Fibroblast of skin of left biceps (primary cell): ENCODE measurements around the gene C2orf49.
"Not testable (repeated sequence)": the region's sequence is repeated elsewhere in the genome, so short reads cannot be mapped to it uniquely, and the experiment has no call there.

Source experiments
- DNase-seq, 2 experiments: peaks; one replicate each; pipeline ENCODE4 v3.0.0-alpha.2; 2013; ENCODE audit warnings: low read depth in 2 of 2

The C2orf49 gene

DNA sequence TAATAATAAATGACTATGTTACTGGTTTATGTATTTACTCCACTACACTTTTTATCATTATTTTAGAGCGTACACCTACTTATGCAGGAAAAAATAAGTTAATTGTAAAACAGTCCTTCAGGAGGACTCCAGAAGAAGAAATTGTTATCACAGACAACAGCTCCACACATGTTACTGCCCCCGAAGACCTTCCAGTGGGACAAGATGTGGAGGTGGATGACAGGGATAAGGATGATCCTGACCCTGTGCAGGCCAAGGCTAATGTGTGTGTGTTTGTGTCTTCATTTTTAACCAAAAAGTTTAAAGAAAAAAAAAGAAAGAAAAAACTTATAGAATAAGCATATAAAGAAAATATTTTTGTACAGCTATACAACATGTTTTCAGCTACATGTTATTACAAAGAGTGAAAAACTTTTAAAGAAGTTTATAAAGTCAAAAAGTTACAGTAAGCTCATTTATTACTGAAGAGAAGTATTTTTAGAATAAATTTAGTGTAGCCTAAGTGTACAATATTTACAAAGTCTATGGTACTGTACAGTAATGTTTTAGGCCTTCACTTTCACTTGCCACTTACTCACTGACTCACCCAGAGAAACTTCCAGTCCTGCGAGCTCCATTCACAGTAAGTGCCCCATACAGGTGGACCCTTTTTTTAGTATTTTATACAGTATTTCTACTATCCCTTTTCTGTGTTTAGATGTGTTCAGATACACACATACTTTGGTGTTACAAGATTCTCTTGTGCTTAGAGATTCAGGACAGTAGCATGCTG, 15.3 kb upstream of the C2orf49 start:
- no peak for DNase-seq

DNA sequence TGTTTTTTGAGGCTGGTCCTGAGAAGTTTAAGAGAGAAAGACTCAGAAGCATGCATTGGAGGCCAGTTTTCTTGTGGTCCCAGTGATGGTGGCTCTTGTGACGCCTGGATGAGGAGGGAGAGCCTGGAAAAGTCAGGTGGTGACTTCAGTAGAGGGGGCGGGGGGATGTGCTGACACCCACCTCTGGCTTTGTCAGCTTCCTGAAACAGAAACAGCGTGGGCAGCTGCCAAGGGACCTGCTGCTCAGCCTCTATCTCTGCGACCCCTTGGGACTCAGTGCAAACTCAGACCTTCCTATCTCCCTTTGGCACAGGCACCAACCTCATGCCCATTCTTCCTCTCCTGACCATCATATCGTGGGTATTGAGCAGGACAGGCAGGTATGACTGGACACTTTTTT, 14.2 kb upstream of the C2orf49 start:
- DNase-seq = no peak

- DNase-seq = no peak
Observed at GRCh38 chr2:105324101-105324500, 13.2 kb upstream of the C2orf49 start.

GRCh38 chr2:105324732-105325131, 12.6 kb upstream of the C2orf49 start:
- peak; percentile 34 to 37 for DNase-seq

- peak in 1 of 2 experiments; percentile 23 for DNase-seq
Observed at GRCh38 chr2:105325389-105325963, 11.9 kb upstream of the C2orf49 start.

DNA sequence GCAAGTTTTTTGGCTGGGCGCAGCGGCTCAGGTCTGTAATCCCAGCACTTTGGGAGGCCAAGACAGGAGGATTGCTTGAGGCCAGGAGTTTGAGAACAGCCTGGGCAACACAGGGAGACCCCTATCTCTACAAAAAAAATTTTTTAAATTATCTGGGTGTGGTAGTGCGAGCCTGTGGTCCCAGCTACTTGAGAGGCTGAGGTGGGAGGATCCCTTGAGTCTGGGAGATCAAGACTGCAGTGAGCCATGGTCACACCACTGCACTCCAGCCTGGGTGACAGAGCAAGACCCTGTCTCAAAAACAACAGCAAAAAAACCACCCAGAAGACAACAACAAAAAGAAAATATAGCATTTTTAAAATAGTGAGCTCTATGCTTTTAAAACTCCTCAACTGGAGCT, 10.1 kb upstream of the C2orf49 start:
- DNase-seq = not testable (repeated sequence)

- no peak for DNase-seq
Observed at GRCh38 chr2:105327690-105328089, 9.7 kb upstream of the C2orf49 start.

- DNase-seq = no peak
Observed at GRCh38 chr2:105328281-105329196, 8.8 kb upstream of the C2orf49 start.

DNA sequence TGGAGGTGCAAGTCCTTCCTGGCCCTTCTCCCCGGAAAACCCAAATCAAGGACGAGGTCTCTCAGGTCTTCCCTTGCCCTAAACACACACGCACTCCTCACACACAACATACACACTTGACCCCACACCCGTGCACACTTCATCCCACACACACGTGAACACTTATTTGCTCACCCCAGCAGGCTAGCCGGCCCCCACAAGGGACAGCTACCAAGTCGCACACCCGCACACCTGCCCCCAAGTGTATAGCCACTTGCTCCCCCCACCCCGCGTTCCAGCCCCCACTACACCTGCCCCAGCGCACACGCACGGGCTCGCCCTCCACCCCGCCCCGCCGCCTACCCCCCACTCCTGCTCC, 8.2 kb upstream of the C2orf49 start:
- no peak for DNase-seq

DNA sequence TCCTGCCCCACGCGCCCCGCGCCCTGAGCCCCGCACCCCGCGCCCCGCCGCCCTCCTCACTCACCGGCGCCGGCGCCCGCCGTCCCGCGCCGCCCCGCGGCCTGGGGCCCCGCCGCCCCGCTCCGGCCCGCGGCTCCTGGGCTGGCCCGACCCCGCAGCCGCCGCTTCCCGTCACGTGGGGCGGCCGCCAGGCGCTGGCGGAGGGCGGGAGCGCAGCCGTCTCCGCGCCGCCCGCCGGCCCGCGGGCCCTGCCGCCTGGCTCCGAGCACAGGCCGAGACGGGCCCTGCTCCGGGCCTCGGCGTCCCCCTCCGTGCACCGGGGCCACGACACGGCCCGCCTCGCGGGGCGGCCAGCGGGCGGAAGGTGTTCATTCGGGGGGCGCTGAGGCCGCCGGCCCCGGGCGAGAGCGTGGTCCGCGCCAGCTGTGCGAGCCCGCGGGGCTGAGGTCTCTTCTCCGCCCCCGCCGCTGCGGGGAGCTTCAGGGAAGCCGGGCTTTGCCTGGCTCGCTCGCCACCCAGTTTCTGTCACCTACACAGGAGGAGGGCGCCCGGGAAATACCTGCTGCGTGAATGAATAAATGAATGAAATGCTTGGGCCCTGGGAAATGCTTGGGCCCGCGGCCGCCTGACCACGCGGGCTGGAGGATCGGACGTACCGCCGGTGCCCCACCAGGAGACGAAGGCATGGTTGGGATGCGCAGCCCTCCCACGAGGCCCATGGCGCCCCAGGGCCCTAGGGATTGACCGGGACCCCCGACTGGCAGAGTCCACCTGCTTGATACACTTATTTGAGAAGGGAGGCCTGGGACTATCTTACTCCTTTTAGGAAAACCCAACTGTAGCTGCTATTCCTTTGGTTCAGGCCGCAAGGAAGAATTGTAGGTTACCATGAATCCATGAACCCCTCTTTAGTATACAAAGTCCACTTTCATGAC, 7.5 kb upstream of the C2orf49 start, which contains the start of gene TGFBRAP1:
TSS of gene TGFBRAP1 (minus strand) at position 175 of the 935 bp plus-strand sequence. CDS start 21,434 bp downstream, outside the sequence.
- peak in 1 of 2 experiments; percentile 14 for DNase-seq

- no peak for DNase-seq
Observed at GRCh38 chr2:105330681-105331375, 6.5 kb upstream of the C2orf49 start.

DNA sequence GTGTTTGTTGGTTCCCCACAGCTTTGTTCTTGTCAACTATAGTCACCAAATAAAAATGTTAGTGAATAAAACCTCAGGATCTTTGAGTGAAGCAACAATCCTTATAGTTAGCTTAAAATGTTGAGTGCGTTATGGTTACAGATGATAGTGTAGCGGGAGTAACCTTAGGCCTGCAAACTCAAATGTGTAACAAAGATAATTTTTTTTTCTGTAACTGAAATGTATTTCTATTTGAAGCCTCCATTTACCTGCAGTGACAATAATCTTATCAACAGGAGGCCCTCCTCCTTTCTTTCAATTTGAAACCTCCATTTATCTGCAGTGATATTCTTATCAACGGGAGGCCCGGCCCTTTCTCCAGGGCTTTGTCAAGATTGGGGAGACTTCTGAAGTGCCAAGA, 3.1 kb upstream of the C2orf49 start:
- no peak for DNase-seq

- no peak for DNase-seq
Observed at GRCh38 chr2:105335469-105335868, 1.9 kb upstream of the C2orf49 start.

GRCh38 chr2:105336786-105337121, 586 bp upstream of the C2orf49 start:
- no peak for DNase-seq

GRCh38 chr2:105338020-105338385, 663 bp downstream of the C2orf49 start:
- DNase-seq = no peak

- no peak for DNase-seq
Observed at GRCh38 chr2:105339414-105339813, 2.1 kb downstream of the C2orf49 start.

GRCh38 chr2:105344704-105345345, 7.5 kb downstream of the C2orf49 start:
- no peak for DNase-seq

DNA sequence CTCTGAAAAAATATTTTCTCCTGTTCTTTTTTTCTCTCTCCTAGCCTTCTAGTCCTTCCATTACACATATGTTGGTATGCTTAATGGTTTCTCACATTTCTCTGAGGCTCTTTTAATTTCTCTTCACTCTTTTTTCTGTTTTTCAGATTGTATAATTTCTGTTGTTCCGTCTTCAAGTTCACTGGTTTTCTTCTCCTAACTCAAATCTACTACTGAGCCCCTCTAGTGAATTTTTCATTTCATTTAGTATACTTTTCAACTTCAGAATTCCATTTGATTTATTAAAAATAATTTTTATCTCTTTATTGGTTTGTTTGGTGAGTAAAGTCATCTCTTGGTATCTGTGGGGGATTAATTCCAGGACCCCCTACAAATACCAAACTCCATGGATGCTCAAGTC, 19.8 kb downstream of the C2orf49 start:
- DNase-seq = no peak

DNA sequence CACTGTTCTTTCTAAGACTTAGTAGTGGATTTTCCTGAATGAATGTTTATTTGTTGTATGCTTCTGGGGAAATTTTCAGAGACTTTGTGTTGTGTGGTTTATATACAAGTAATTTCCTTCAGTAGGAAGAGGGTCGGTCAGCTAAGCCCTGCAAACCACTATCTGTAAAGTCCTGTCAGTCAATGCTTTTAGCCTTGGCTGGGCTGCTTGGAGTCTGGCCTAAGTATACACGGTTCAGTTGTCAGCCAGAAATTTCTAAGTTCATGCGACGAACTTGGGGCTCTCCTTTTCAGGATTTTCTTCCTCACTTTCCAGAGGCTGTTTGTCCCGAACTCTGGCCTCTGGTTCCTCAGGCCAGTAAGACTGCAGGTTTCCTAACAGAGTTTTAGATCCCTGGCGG, 21.3 kb downstream of the C2orf49 start:
- no peak for DNase-seq

DNA sequence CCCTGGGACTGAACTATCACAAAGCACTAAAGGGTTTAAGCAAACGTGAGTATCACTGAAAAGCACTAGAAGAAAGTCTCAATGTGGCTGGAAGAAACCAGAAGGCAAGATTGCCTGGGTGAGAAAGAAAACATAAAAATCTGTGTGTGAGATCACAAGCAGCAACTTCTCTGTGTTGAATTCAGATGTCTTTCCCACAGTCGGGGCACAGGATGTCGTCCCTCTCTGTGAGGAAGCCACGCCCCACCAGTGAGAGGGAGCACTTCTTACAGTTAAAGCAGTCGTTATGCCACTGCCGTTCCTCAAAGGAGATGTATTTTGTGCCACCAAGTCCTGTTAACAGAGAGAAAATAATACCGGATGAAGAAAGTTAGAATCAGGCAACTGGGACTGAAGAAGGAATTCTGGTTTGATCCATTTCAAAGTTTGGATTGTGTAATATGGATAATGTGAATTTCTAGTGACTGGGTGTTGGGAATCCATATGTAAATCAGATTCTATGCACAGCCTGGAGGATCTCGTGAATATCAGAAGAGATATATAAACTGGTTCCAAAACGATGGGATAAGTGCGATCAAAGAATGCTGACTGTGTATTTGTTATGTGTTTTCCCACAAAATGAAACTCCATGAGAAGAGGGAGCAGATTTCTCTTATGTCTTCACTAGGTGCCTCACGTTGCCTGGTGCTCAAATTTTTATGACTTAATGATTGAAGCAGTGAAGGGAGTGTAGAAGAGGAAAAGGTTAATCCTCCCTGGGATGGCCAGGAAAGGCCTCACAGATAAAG, 24.0 kb downstream of the C2orf49 start:
- DNase-seq = no peak
